Fibroblast of lung (primary cell): ENCODE data around the gene ANKRD44. TPM values are rescaled to one million over a fixed set of nuclear protein-coding genes. Genes with fewer than 3 reads are reported as not detected.

Experiments used
- DNase-seq, 2 donors: peaks; one replicate each; pipeline versions ENCODE4 v3.0.0 to v3.0.0-alpha.2; 2010; ENCODE audit warnings: low read depth in 2 of 2
- H2AFZ ChIP-seq: 2 replicates; pipeline ENCODE4 v1.5.1; 2012; ENCODE audit warnings: low read length, control low read depth, inconsistent platforms
- H3K27ac ChIP-seq: 2 replicates; pipeline ENCODE4 v1.5.1; 2011; ENCODE audit warnings: low read length, control low read depth; ENCODE audit not compliant: insufficient read depth
- H3K27me3 ChIP-seq: 2 replicates; pipeline ENCODE4 v1.5.1; 2011; ENCODE audit warnings: mild to moderate bottlenecking, low read length; ENCODE audit not compliant: control insufficient read depth, insufficient read depth
- H3K36me3 ChIP-seq: 2 replicates; pipeline ENCODE4 v1.5.1; 2011; ENCODE audit warnings: low read length; ENCODE audit not compliant: control insufficient read depth, insufficient read depth
- H3K4me1 ChIP-seq: 2 replicates; pipeline ENCODE4 v1.5.1; 2011; ENCODE audit warnings: low read length; ENCODE audit not compliant: control insufficient read depth, insufficient read depth; ENCODE audit errors: extremely low read depth
- H3K4me2 ChIP-seq: 2 replicates; pipeline ENCODE4 v1.5.1; 2011; ENCODE audit warnings: low read length, control low read depth; ENCODE audit not compliant: insufficient read depth; ENCODE audit errors: extremely low read depth
- H3K4me3 ChIP-seq, 4 experiments: fragments of 200-600 bp in 1 of 4; sonication (generic) in 1 of 4; replicated peaks in 1 of 4; 2 replicates each; pipeline ENCODE4 v1.5.1; 2011 to 2016; ENCODE audit warnings: low read length in 4 of 4, low read depth in 3 of 4, mild to moderate bottlenecking in 3 of 4, control low read depth in 2 of 4, inconsistent platforms in 1 of 4, mixed read lengths in 1 of 4; ENCODE audit not compliant: insufficient read depth in 1 of 4; ENCODE audit errors: control extremely low read depth in 1 of 4
- H3K79me2 ChIP-seq: 2 replicates; pipeline ENCODE4 v1.5.1; 2012; ENCODE audit warnings: mild to moderate bottlenecking, low read length, inconsistent platforms; ENCODE audit not compliant: control insufficient read depth, insufficient read depth
- H3K9ac ChIP-seq: 2 replicates; pipeline ENCODE4 v1.5.1; 2011; ENCODE audit warnings: mild to moderate bottlenecking, low read length, control low read depth; ENCODE audit not compliant: insufficient read depth
- H3K9me3 ChIP-seq: 2 replicates; pipeline ENCODE4 v1.5.1; 2012; ENCODE audit warnings: low read depth, low read length; ENCODE audit not compliant: control insufficient read depth, insufficient read depth
- H4K20me1 ChIP-seq: 2 replicates; pipeline ENCODE4 v1.5.1; 2011; ENCODE audit warnings: low read length; ENCODE audit not compliant: control insufficient read depth, insufficient read depth; ENCODE audit errors: extremely low read depth
- EZH2 ChIP-seq: IDR thresholded peaks from 2 replicates; pipeline ENCODE4 v1.5.1; 2012; ENCODE audit warnings: low read length, control low read depth, mild to moderate bottlenecking; ENCODE audit errors: missing control alignments
- polyA minus RNA-seq: library from RNA; depleted of rRNA, polyadenylated mRNA; stranded (reverse); fragments of >200 nt; gene quantifications from 2 replicates; pipeline ENCODE4 v1.2.3, GENCODE V29; 2011; ENCODE audit warnings: low replicate concordance
- polyA plus RNA-seq, 2 donors: library from polyadenylated mRNA; depleted of rRNA in 1 of 2; stranded (reverse) in 1 of 2; unstranded in 1 of 2; fragments of >200 nt; gene quantifications; 2 replicates each; pipeline ENCODE4 v1.2.1, GENCODE V29; 2011 to 2012; ENCODE audit warnings: missing spikeins in 1 of 2
- total RNA-seq: library from RNA; depleted of rRNA; stranded (reverse); fragments of >200 nt; gene quantifications from 2 replicates; pipeline ENCODE4 v1.2.1, GENCODE V29; 2014
- TF ChIP-seq, protein P1 (sequence below), 2 donors: IDR thresholded peaks in 1 of 2; conservative IDR thresholded peaks in 1 of 2; 1 replicate in 1 of 2; 2 replicates in 1 of 2; pipeline ENCODE4 v1.5.1; 2011 to 2012; ENCODE audit warnings: low read length in 2 of 2, control low read depth in 1 of 2, inconsistent platforms in 1 of 2, low read depth in 1 of 2, mild to moderate bottlenecking in 1 of 2

ANKRD44 gene
- total RNA-seq (4.9 and 7.6 TPM in 2 replicates), polyA plus RNA-seq (9.1 and 9.7 TPM in 2 replicates), polyA minus RNA-seq (5.4 and 21.7 TPM in 2 replicates)
- polyA plus RNA-seq (2012): 5.0 and 5.2 TPM in 2 replicates

DNA sequence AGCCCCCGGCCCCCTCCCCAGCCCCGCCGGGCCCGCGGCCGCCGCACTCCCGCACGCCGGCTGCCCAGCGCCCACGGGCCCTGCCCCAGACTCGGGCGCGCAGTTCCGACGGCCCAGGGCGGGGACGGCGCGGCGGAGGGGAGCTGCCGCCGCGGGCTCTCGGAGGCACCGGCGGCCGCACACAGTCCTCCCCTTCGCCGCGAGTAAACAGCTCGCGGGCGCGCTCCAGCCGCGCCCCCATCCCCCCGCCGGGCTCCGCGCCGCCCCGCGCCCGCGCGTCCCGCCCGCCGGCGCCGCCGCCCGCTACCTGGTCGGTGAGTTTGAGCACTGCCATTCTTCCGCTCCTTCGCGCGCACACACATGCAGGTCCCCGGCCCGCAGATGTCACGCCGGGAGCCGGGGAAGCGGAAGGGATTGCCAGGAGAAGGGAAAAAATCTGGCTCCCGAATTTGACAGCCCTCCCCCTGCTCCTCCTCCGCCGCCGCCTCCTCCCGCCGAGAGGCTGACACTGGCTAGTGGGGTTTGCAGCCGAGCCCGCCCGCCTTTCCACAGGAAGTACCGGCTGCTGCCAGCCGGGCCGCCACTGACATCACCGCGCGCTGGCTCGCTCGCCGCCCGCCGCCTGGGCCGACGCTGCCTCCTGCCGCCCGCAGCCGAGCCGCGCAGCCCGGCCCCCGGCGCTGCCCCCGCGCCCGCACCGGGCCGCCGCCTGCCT is at the start of gene ANKRD44:
Gene ANKRD44, minus strand, starts transcription at position 510 of the 715 bp plus-strand sequence. Its CDS starts 176 bp downstream, at position 334.
- Histone ChIP-seq H3K79me2 (no peaks in the 10 kb centered on the region), H3K4me3 (peak within 1 kb of the TSS; percentile 69 to 80 (median 74)), H3K36me3 (no peaks in the 10 kb centered on the region), H3K4me1 (peaks cover 5% of the 10 kb centered on the region), H2AFZ (peak within 1 kb of the TSS; percentile 88), H3K27me3 (no peaks in the 10 kb centered on the region), H3K9ac (peak within 1 kb of the TSS; percentile 73), H4K20me1 (no peaks in the 10 kb centered on the region), H3K4me2 (peak within 1 kb of the TSS; percentile 89), H3K9me3 (no peaks in the 10 kb centered on the region), H3K27ac (peak within 1 kb of the TSS; percentile 40)
- DNase-seq: peak; percentile 81 to 88
- TF ChIP-seq, protein P1, sequence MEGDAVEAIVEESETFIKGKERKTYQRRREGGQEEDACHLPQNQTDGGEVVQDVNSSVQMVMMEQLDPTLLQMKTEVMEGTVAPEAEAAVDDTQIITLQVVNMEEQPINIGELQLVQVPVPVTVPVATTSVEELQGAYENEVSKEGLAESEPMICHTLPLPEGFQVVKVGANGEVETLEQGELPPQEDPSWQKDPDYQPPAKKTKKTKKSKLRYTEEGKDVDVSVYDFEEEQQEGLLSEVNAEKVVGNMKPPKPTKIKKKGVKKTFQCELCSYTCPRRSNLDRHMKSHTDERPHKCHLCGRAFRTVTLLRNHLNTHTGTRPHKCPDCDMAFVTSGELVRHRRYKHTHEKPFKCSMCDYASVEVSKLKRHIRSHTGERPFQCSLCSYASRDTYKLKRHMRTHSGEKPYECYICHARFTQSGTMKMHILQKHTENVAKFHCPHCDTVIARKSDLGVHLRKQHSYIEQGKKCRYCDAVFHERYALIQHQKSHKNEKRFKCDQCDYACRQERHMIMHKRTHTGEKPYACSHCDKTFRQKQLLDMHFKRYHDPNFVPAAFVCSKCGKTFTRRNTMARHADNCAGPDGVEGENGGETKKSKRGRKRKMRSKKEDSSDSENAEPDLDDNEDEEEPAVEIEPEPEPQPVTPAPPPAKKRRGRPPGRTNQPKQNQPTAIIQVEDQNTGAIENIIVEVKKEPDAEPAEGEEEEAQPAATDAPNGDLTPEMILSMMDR (conservative IDR thresholded peaks at IDR 0.05 in 1 of 2, IDR thresholded peaks at IDR 0.05 in 1 of 2; ENCODE audit: low read depth in 1 of 2, low read length in 2 of 2): peak in 1 of 2 donors; percentile 11
- TF ChIP-seq EZH2: no peak

DNA sequence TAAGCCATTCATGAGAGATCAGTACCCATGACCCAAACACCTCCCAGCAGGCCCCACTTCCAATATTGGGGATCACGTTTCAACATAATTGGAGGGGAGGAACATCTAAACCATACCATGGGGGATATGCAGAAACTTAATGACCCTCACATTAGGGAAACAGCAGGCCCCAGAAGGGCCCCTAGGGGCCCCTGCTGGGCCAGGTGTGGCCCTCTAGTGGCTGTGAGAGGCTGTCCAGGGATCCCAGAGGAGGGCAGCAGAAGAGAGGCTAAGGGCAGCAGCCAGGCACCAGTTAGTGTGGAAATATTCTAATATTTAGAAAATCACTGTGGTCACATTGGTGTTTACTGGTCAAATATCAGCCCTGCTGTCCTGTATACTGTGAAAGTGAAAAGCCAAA is 49.3 kb upstream of the ANKRD44 start:
- Histone ChIP-seq H3K4me1 (no peaks in the 10 kb centered on the region), H3K4me2 (no peak overlapping the region), H4K20me1 (no peaks in the 10 kb centered on the region), H3K27me3 (no peaks in the 10 kb centered on the region), H3K9ac (no peak overlapping the region), H3K27ac (no peak overlapping the region), H2AFZ (no peak overlapping the region), H3K79me2 (no peaks in the 10 kb centered on the region), H3K9me3 (no peaks in the 10 kb centered on the region), H3K36me3 (no peaks in the 10 kb centered on the region), H3K4me3 (no peak overlapping the region)
- no peak for TF ChIP-seq EZH2
- TF ChIP-seq, protein P1 (conservative IDR thresholded peaks at IDR 0.05 in 1 of 2, IDR thresholded peaks at IDR 0.05 in 1 of 2; ENCODE audit: low read depth in 1 of 2, low read length in 2 of 2): no peak
- DNase-seq: no peak

DNA sequence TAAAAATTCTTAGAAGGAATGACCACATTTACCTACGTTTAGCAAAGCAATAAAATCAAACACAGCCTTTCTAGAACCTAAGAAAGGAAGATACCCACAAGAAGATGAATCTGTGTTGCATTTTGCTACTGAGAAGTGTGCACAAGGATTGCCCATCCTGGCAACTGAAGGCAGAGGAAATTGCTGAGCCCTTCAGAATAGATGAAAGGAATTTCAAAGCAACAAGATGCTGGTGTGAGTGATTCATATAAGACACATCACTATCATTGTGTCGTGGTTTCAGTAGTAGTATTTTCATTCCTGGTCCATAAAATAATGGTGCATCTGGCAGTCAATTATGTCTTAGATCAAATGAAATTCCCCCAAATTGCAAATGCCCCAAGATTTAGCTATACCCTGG is 48.4 kb upstream of the ANKRD44 start:
- Histone ChIP-seq H3K4me1 (no peaks in the 10 kb centered on the region), H2AFZ (no peak overlapping the region), H3K79me2 (no peaks in the 10 kb centered on the region), H3K9ac (no peak overlapping the region), H3K4me2 (no peak overlapping the region), H3K36me3 (no peaks in the 10 kb centered on the region), H4K20me1 (no peaks in the 10 kb centered on the region), H3K4me3 (no peak overlapping the region), H3K9me3 (no peaks in the 10 kb centered on the region), H3K27me3 (no peaks in the 10 kb centered on the region), H3K27ac (no peak overlapping the region)
- peak in 1 of 2 donors; percentile 48 for DNase-seq
- no peak for TF ChIP-seq EZH2
- TF ChIP-seq, protein P1 (conservative IDR thresholded peaks at IDR 0.05 in 1 of 2, IDR thresholded peaks at IDR 0.05 in 1 of 2; ENCODE audit: low read depth in 1 of 2, low read length in 2 of 2): no peak
